Transverse colon (tissue), 4 donors: Measurements from ENCODE around the gene PNPLA4.

ENCODE experiments used
- EP300 ChIP-seq: sonication (generic); formaldehyde crosslinking; IDR thresholded peaks from one replicate; pipeline ENCODE4 v1.6.1; 2017; ENCODE audit warnings: antibody characterized with exemption, low read depth
- POLR2AphosphoS5 ChIP-seq, 3 donors: sonication (generic); formaldehyde crosslinking; IDR thresholded peaks; one replicate each; pipeline ENCODE4 v1.6.1; 2016; ENCODE audit warnings: antibody characterized with exemption in 3 of 3
- TF ChIP-seq, protein P1 (sequence below), 5 experiments: fragments of 200-600 bp in 3 of 5; fragments of 450-650 bp in 2 of 5; sonication (generic) in 3 of 5; IDR thresholded peaks; 1 replicate in 2 of 5; 2 replicates in 3 of 5; pipeline ENCODE4 v1.5.1; 2016 to 2017; ENCODE audit warnings: antibody characterized with exemption in 5 of 5, inconsistent platforms in 3 of 5, mild to moderate bottlenecking in 2 of 5, moderate library complexity in 1 of 5

DNA sequence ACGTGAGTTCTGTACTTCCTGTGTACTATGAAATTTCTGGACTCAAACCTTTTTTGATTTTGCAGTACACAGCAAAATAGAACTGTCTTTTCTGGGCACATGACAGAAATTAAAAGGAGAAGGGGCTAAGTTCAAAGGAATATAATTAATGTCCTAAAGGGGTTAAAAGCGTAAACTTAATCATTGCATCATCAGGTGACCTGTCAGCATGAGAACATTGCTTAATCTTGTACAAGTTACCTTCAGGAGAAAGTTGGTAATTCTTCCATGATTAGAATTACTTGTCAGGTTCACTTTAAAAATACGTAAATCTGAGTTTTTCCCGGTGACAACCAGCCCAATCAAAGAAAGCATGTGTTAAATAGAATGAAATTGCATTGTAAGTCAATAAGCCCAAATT lies 43.2 kb upstream of the PNPLA4 start:
- TF ChIP-seq, protein P1, sequence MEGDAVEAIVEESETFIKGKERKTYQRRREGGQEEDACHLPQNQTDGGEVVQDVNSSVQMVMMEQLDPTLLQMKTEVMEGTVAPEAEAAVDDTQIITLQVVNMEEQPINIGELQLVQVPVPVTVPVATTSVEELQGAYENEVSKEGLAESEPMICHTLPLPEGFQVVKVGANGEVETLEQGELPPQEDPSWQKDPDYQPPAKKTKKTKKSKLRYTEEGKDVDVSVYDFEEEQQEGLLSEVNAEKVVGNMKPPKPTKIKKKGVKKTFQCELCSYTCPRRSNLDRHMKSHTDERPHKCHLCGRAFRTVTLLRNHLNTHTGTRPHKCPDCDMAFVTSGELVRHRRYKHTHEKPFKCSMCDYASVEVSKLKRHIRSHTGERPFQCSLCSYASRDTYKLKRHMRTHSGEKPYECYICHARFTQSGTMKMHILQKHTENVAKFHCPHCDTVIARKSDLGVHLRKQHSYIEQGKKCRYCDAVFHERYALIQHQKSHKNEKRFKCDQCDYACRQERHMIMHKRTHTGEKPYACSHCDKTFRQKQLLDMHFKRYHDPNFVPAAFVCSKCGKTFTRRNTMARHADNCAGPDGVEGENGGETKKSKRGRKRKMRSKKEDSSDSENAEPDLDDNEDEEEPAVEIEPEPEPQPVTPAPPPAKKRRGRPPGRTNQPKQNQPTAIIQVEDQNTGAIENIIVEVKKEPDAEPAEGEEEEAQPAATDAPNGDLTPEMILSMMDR (IDR thresholded peaks at IDR 0.05): no peak
- TF ChIP-seq POLR2AphosphoS5 (IDR thresholded peaks at IDR 0.05) (no peak), EP300 (no peak)
